Measurements from ENCODE around the gene KIF19.
"Not testable (repeated sequence)": the region's sequence is repeated elsewhere in the genome, so short reads cannot be mapped to it uniquely, and the experiment has no call there.

The KIF19 gene, protein sequence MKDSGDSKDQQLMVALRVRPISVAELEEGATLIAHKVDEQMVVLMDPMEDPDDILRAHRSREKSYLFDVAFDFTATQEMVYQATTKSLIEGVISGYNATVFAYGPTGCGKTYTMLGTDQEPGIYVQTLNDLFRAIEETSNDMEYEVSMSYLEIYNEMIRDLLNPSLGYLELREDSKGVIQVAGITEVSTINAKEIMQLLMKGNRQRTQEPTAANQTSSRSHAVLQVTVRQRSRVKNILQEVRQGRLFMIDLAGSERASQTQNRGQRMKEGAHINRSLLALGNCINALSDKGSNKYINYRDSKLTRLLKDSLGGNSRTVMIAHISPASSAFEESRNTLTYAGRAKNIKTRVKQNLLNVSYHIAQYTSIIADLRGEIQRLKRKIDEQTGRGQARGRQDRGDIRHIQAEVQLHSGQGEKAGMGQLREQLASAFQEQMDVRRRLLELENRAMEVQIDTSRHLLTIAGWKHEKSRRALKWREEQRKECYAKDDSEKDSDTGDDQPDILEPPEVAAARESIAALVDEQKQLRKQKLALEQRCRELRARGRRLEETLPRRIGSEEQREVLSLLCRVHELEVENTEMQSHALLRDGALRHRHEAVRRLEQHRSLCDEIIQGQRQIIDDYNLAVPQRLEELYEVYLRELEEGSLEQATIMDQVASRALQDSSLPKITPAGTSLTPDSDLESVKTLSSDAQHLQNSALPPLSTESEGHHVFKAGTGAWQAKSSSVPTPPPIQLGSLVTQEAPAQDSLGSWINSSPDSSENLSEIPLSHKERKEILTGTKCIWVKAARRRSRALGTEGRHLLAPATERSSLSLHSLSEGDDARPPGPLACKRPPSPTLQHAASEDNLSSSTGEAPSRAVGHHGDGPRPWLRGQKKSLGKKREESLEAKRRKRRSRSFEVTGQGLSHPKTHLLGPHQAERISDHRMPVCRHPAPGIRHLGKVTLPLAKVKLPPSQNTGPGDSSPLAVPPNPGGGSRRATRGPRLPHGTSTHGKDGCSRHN

DNA sequence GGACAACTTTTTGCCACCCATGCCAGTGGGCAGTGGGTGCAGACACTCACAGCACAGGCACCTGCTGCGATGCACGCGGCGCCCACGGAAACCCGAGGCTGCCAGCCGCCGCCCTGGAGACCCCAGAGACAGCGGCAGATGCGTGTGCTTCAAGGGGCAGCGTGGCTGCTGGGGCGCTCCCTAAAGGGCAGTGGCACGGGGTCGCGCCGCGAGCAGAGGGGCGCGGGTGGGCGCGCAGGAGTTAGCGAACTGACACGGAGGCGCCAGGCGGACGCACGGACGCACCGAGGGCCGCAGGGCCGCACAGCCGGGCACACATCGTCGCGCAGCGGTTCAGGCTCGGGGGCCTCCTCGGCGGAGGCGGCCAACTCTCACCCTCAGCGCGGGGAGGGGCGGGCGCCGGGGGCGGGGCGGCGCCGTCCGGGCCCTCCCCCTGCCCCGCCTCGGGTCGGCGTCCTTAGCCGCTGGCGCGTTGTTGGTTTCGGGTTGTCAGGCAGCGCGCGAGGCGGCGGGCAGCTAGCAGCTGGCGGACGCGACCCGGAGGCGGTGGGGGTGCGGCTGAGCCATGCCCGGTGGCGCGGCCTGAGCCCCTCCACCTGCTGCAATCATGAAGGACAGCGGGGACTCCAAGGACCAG, at the start of gene KIF19:
KIF19 (plus strand) TSS at position 484 of the 637 bp plus-strand sequence; CDS start at position 608, 124 bp downstream.
- TF ChIP-seq, protein P1, sequence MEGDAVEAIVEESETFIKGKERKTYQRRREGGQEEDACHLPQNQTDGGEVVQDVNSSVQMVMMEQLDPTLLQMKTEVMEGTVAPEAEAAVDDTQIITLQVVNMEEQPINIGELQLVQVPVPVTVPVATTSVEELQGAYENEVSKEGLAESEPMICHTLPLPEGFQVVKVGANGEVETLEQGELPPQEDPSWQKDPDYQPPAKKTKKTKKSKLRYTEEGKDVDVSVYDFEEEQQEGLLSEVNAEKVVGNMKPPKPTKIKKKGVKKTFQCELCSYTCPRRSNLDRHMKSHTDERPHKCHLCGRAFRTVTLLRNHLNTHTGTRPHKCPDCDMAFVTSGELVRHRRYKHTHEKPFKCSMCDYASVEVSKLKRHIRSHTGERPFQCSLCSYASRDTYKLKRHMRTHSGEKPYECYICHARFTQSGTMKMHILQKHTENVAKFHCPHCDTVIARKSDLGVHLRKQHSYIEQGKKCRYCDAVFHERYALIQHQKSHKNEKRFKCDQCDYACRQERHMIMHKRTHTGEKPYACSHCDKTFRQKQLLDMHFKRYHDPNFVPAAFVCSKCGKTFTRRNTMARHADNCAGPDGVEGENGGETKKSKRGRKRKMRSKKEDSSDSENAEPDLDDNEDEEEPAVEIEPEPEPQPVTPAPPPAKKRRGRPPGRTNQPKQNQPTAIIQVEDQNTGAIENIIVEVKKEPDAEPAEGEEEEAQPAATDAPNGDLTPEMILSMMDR (IDR thresholded peaks at IDR 0.05; ENCODE audit: low read depth, low read length, missing control alignments): no peak

DNA sequence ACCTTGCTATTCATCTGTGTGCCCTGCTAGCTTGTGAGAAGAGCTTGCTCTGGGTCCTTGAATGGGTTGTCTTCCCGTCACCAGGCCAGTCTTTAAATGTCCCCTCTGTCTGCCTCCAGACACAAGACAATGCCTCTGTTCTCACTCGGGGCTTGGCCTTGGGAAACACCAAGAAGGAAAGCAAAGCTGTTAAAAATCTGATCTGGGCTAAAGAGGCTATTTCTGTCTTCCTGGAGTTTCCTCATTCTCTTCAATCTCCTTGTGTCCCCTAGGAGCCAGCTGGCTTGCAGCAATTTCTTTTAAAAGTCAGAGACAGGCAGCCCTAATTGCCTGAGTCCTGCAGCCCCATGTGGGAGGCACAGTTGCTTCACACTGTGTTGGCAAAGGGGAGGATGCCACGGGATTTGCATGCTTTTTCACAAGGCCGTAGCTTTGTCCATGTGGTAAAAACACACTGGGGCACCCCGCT, 49.5 kb upstream of the KIF19 start:
- TF ChIP-seq, protein P1 (IDR thresholded peaks at IDR 0.05; ENCODE audit: low read depth, low read length, missing control alignments): no peak
- H3K4me3 ChIP-seq (ENCODE audit: low read depth, low read length): no peak overlapping the region
- DNase-seq (ENCODE audit: low read depth): no peak

More for the DNA sequence above, at the start of gene KIF19:
- no peak for DNase-seq (ENCODE audit: low read depth)
- peak within 1 kb of the TSS; percentile 42 for H3K4me3 ChIP-seq (ENCODE audit: low read depth, low read length)

DNA sequence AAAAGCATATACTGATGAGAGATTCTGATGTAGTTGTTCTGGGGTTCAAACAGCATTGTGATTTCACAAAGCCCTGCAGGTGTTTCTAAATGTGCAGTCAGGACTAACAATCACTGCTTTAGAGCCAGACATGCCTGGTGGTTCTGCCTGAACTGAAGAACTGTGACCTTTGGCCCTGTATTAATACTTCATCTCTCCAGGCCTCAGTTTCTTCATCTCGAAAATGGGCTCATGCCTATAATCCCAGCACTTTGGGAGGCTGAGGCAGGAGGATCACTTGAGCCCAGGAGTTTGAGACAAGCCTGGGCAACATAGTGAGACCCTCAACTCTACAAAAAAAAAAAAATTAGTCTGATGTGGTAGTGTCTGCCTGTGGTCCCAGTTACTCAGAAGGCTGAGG, 48.1 kb upstream of the KIF19 start:
- TF ChIP-seq, protein P1 (IDR thresholded peaks at IDR 0.05; ENCODE audit: low read depth, low read length, missing control alignments): no peak

DNA sequence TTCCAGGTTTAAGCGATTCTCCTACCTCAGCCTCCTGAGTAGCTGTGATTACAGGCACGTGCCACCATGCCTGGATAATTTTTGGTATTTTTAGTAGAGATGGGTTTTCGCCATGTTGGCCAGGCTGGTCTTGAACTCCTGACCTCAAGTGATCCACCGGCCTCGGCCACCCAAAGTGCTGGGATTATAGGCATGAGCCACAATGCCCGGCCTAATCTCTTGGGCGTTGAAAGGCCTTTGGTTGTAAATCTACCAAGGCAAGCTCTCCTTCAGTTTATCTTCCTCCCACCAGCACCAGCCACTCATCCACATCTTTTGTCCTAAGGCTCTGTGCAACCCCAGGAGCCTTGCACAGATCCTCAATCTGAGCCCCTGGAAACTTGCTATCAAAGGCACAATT, 46.4 kb upstream of the KIF19 start:
- DNase-seq (ENCODE audit: low read depth); H3K4me3 ChIP-seq (ENCODE audit: low read depth, low read length): not testable (repeated sequence)

More for the DNA sequence above, 48.1 kb upstream of the KIF19 start:
- H3K4me3 ChIP-seq (ENCODE audit: low read depth, low read length): no peak overlapping the region
- DNase-seq (ENCODE audit: low read depth): no peak

DNA sequence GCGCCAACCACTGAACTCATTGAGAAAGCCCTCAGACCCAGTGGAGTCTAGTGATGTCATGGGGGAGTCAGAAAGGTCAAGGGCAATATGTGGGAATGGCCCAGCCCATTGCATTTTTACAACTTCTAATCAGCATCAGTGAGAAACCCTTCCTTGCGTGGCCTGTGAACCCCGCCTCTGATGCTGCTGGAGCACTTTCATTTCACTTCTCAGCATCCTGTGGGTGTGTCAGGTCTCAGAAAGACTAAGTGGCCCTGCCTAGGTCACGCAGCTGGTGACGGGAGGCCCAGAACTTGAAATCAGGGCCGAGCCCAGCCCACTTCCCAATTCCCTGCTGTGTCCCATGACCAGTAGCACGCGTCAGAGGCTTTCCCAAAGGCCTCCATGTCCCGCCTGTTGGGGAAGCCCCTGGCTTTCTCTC, 45.9 kb upstream of the KIF19 start:
- TF ChIP-seq, protein P1 (IDR thresholded peaks at IDR 0.05; ENCODE audit: low read depth, low read length, missing control alignments): no peak
- DNase-seq (ENCODE audit: low read depth): peak; percentile 30
- no peak overlapping the region for H3K4me3 ChIP-seq (ENCODE audit: low read depth, low read length)

DNA sequence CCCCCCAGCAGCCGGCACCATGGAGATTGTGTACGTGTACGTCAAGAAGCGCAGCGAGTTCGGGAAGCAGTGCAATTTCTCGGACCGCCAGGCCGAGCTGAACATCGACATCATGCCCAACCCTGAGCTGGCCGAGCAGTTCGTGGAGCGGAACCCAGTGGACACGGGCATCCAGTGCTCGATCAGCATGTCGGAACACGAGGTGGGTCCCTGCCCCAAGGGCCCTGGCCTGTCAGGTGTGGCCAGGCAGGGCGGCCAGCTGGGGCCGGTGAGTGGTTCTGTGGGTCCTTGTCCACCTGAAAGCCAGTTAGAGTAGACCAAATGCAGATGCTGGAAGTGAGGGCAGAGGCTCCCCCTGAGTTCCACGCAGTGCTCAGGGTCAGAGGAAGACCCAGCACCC, 44.2 kb upstream of the KIF19 start:
- no peak for DNase-seq (ENCODE audit: low read depth)
- TF ChIP-seq, protein P1 (IDR thresholded peaks at IDR 0.05; ENCODE audit: low read depth, low read length, missing control alignments): no peak
- H3K4me3 ChIP-seq (ENCODE audit: low read depth, low read length): no peak overlapping the region

DNA sequence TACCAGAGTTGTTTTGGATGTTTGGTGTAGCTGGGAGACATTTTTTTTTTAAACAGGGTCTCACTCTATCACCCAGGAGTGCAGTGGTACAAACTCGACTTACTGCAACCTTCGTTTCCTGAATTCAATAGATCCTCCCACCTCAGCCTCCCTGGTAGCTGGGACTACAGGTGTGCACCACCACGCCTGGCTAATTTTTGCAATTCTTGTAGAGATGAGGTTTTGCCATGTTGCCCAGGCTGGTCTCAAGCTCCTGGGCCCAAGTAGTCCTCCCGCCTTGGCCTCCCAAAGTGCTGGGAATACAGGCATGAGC, 43.8 kb upstream of the KIF19 start:
- H3K4me3 ChIP-seq (ENCODE audit: low read depth, low read length); DNase-seq (ENCODE audit: low read depth): not testable (repeated sequence)

All from GM12864 (cell line).